DMS 273 treated with DMSO at 0.1 percent for 48 hours (cell line): ENCODE measurements around the gene KDM4B.

Experiments
- DNase-seq: peaks from one replicate; lab custom pipeline; 2025; lab: John Stamatoyannopoulos, UW

The KDM4B gene

GRCh38 chr19:5121266-5122120 lies 152.6 kb downstream of the KDM4B start:
- DNase-seq: no peak

GRCh38 chr19:5122121-5122400 lies 153.1 kb downstream of the KDM4B start:
- no peak for DNase-seq

- no peak for DNase-seq
These were observed 153.9 kb downstream of the KDM4B start for GRCh38 chr19:5122671-5123409.

DNA sequence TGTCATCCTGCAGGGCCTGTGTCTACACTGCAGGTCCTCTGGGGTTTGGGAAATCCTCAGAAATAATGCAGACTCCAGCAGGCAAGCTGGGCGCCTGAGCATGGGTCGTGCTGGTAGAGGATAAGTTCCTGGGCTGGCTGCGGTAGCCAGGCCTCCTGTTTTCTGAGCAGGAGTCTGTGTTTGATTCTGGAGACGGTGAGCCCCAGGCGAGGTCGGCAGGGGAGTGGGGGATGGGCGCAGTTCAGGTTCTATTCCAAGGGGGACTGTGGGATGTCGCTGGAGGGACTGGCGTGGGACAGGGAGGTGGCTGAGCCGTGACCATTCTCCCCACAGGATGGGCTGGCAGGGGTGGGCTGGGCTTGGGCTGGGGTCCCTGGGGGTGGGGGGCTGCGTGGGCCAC lies 154.7 kb downstream of the KDM4B start:
- DNase-seq: no peak

DNA sequence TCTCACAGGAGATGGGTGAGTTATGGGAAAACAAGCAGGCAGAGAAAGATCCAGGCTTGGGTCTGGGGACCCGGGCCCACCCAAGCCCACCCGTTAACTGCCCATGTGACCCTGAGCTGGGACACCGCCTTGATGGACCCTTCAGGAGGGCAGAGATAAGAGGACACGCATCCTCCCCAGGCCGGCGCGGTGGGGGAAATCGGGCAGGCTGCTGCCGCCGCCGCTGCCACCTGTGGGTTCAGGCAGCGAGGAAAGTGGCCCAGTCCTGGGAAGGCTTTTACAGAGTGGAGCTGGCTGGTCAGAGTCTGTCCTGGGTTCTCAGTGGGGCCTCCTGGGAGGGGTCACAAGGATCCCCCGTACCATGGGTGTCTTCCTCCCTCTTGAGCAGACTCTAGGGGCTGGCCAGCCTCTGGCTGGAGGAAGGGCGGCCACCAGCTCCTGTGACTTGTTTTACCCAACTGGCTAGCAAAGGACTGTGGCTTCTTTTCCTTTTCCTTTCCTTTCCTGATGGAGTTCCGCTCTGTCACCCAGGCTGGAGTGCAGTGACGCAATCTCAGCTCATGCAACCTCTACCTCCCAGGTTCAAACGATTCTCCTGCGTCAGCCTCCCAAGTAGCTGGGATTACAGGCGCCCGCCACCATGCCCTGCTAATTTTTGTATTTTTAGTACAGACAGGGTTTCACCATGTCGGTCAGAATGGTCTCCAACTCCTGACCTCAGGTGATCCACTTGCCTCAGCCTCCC lies 155.4 kb downstream of the KDM4B start:
- DNase-seq: no peak

- no peak for DNase-seq
These were observed 156.5 kb downstream of the KDM4B start for GRCh38 chr19:5125376-5125775.

- DNase-seq: no peak
These were observed 157.0 kb downstream of the KDM4B start for GRCh38 chr19:5125797-5126497.

DNA sequence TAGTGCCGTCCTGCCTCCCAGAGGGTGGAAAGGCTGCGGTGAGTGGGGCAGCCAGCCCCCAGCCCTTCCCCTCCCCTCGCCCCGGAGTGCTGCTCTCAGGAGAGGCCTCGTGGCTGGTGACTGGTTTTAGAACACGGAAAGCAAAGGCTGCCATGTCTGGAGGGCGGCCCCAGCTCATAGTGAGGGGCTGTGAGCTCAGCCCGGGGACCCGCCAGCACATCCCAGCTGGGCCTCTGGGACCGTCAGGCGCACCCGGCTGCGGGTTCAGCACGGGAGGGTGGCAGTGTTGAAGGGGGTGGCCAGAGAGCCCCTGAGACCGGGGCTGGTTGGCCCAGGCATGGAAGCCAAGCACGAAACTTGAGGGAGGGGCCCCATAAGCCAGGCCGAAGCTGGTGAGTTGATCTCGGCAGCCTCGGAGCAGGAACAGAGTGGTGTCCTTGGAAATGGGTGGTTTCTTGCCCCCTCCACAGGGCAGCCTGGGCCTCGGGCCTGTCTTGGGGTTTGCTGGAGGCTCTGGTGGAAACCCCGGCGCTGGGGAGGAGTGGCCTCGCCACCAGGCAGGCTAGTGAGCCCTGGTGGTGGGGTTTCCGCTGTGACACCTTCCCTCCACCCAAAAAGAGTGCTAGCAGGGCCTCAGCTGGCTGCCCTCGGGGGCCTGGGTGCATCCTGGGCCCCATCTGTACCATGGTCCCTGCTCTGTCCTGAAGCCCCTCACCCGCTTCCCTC lies 157.7 kb downstream of the KDM4B start:
- DNase-seq: no peak

DNA sequence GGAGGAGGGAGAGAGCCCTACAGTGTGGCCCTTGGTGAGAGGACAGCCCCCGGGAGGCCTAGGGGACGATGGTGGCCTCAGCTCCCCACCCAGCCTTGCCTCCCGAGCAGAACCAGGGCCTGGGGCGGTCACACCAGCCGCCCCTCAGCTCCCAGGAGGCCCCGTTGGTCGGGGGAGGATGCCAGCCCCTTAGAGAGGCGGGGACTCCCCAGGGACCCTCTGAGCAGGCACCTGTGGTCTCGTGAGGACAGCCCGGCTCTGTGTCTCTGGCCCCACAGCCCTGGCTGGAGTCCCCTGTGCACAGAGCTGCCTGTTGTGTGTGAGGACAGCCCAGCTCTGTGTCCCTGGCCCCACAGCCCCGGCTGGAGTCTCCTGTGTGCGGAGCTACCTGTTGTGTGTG lies 158.8 kb downstream of the KDM4B start:
- DNase-seq: no peak

DNA sequence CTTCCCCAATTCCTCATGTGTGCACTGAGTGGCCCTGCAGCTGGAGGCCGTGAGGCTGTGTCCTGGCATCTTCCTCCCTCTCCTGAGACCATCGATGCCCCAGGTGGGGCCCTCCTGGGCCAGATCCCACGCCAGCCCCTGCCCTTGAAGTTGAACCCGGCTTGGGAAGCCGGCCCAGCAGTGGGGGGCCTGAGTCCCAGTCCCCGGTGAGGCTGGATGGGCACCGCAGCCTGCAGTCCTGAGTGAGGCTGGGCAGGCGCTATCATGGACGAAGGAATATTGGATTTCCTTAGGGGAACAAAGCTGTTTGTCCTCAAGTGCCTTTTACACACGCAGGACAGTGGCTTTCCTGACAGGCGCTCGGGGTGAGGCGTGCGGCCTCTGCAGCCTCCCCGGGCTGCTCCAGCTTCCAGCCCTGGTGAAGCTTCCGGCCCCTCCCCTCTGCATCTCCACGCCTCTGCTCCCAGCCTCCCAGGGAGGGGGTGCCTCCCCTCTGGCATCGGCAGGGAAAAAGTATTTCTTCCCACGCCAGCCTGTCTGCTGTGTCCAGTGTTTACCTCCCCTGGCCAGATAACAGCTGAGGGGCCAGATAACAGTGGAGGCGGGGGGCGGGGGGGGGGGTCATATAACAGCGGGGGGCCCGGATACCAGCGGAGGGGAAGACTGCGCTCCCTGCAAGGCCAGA lies 159.5 kb downstream of the KDM4B start:
- DNase-seq: no peak

GRCh38 chr19:5128936-5129389 lies 160.1 kb downstream of the KDM4B start:
- no peak for DNase-seq

DNA sequence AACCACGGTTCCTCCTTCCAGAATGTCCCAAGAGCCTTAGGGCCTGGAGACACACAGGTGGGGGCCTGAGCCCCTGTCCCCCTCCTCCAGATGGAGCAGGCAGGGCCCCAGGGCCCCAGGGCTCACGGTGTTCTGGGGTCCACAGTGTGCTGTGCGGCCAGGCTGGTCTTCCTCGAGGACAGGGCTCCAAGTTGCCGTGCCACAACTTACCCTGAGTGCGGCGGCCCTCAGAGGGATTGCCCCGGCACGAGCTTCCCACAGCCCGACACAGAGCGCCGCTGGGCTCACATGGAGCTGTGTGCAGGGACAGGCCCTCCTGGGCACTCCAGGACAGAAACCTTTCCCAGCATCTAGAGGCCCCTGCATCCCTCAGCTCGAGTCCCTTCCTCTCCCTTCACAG lies 160.8 kb downstream of the KDM4B start:
- no peak for DNase-seq

- DNase-seq: no peak
These were observed 161.6 kb downstream of the KDM4B start for GRCh38 chr19:5130371-5131030.

GRCh38 chr19:5131031-5131505 lies 162.2 kb downstream of the KDM4B start:
- DNase-seq: no peak

GRCh38 chr19:5131506-5132205 lies 162.7 kb downstream of the KDM4B start:
- DNase-seq: no peak

GRCh38 chr19:5132206-5132560 lies 163.3 kb downstream of the KDM4B start:
- DNase-seq: no peak

GRCh38 chr19:5132698-5133651 lies 164.1 kb downstream of the KDM4B start:
- no peak for DNase-seq

DNA sequence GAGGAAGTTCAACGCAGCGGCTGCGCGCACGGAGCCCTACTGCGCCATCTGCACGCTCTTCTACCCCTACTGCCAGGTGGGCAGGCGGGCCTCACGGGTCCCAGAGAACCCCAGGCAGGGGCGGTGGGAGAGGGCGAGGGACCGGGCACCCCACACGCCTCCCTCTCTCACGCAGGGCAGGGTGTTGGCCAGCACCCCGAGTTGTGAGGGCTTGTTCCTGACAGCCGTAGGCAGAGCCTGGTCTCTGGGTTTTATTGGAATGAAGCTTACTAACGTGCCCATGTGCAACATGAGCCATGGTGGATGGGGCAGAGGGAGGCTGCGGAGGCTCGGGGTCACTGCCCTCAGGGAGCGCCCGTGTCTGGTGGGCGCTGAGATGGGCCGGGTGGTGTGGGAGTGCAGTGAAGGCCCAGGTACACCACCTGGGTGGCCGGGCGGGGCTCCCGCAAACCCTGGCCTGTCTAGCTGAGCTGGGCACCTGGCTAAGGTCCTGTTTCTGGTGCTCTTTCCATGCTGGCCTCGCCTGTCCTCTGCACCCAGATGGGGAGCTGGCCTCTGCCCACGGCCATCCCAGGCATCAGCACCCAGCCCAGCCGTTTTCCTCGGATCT lies 165.2 kb downstream of the KDM4B start:
- DNase-seq: no peak
